ENCODE measurements around the gene GINS2.

Gene GINS2

DNA sequence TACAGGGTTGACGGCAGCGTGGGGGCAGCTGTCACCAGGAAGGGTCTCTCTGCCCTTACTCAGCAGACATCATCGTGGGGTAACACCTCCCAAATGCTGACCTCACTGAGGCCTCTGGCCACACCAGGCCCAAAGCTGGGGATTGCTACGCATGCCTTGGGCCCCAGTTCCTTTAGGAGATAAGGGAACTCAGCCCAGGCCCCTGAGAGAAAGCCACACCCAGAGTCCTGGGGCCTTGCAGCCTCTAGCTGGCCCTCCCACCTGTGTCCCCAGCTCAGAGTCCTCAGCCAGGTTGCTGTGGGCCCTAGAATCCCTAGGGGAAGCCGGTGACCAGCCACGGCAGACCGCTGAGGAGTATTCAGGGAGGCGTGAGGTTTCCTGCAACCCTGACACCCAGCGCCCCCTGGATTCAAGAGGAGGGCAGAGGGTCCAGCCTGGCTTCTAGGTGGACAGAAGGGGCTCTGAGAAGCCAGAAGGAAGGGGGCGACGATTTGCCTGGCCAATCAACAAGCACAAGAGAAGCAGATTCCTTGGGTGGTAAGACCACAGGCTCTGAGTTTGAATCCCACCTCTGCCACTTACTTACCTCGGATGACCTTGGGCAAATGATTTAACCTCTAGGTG is 10.3 kb upstream of the GINS2 start:
- Histone ChIP-seq H4K8ac (ENCODE audit: low read length) (no peak overlapping the region), H3K27me3 (ENCODE audit: control insufficient read depth in 1 of 2, insufficient read depth in 1 of 2, low read length in 2 of 2) (peaks cover 53 to 56% of the 10 kb centered on the region in 2 experiments), H4K91ac (ENCODE audit: low read length) (no peak overlapping the region), H2BK5ac (ENCODE audit: low read depth, low read length, poor library complexity, severe bottlenecking) (no peak overlapping the region), H3K79me1 (replicated peaks; ENCODE audit: low read length, poor library complexity, severe bottlenecking) (no peaks in the 10 kb centered on the region), H3K14ac (ENCODE audit: low read length in 2 of 2) (peak overlapping the region in 1 of 2 experiments; percentile 22), H3K18ac (ENCODE audit: low read depth in 1 of 2, low read length in 2 of 2) (no peak overlapping the region), H2BK15ac (ENCODE audit: low read depth, poor library complexity, severe bottlenecking) (no peak overlapping the region), H3K9me3 (ENCODE audit: control insufficient read depth, low read length) (peaks cover 7% of the 10 kb centered on the region), H3K4ac (ENCODE audit: low read depth in 1 of 2, low read length in 2 of 2) (no peak overlapping the region), H3K4me2 (ENCODE audit: low read length, poor library complexity, severe bottlenecking) (no peak overlapping the region), H3K9ac (ENCODE audit: low read length) (no peak overlapping the region), H2AFZ (ENCODE audit: low read depth, low read length) (no peak overlapping the region), H3K4me3 (ENCODE audit: insufficient read depth in 1 of 2, low read depth in 1 of 2, low read length in 2 of 2) (no peak overlapping the region), H3K27ac (ENCODE audit: low read length, poor library complexity, severe bottlenecking) (no peak overlapping the region), H3K4me1 (ENCODE audit: control insufficient read depth, insufficient read depth, low read depth, low read length) (peaks cover 3% of the 10 kb centered on the region), H3K36me3 (ENCODE audit: control insufficient read depth in 1 of 2, insufficient read depth in 2 of 2, low read depth in 1 of 2, low read length in 2 of 2) (no peaks in the 10 kb centered on the region), H2BK120ac (ENCODE audit: low read depth, low read length) (no peak overlapping the region), H2BK12ac (ENCODE audit: low read length in 2 of 2) (no peak overlapping the region), H2AK5ac (ENCODE audit: low read length, severe bottlenecking) (no peak overlapping the region), H3K23ac (ENCODE audit: low read length in 2 of 2) (no peak overlapping the region)
- DNase-seq = no peak
- WGBS = 74% methylated on average over 12 of the region's 12 CpGs

DNA sequence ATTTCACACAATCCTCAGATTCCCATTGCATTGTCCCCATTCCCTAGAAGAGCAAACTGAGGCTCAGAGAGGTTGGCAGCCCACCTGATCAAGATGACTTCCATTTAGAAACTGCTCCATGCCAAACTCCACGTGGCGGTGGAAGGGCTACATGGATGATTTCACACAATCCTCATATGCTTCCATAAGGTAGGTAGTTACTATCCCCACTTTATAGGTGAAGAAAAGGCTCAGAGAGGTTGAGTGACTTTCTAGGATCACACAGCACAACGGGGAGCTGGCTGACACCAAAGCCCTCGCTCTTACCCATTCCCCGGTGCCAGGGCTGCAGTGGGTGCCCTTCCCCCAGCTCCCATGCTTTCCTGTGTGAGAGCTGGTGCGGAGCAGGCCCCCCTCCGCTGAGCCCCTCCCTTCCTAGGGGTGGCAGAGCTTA is 9.7 kb upstream of the GINS2 start:
- Histone ChIP-seq H3K4me2 (ENCODE audit: low read length, poor library complexity, severe bottlenecking) (no peak overlapping the region), H4K8ac (ENCODE audit: low read length) (no peak overlapping the region), H3K9me3 (ENCODE audit: control insufficient read depth, low read length) (peaks cover 7% of the 10 kb centered on the region), H3K9ac (ENCODE audit: low read length) (no peak overlapping the region), H3K14ac (ENCODE audit: low read length in 2 of 2) (peak overlapping the region in 1 of 2 experiments; percentile 22), H2BK5ac (ENCODE audit: low read depth, low read length, poor library complexity, severe bottlenecking) (no peak overlapping the region), H3K4me1 (ENCODE audit: control insufficient read depth, insufficient read depth, low read depth, low read length) (peaks cover 3% of the 10 kb centered on the region), H3K27me3 (ENCODE audit: control insufficient read depth in 1 of 2, insufficient read depth in 1 of 2, low read length in 2 of 2) (peaks cover 53 to 56% of the 10 kb centered on the region in 2 experiments), H2BK15ac (ENCODE audit: low read depth, poor library complexity, severe bottlenecking) (no peak overlapping the region), H3K23ac (ENCODE audit: low read length in 2 of 2) (no peak overlapping the region), H3K4ac (ENCODE audit: low read depth in 1 of 2, low read length in 2 of 2) (no peak overlapping the region), H3K36me3 (ENCODE audit: control insufficient read depth in 1 of 2, insufficient read depth in 2 of 2, low read depth in 1 of 2, low read length in 2 of 2) (no peaks in the 10 kb centered on the region), H3K27ac (ENCODE audit: low read length, poor library complexity, severe bottlenecking) (no peak overlapping the region), H2AK5ac (ENCODE audit: low read length, severe bottlenecking) (no peak overlapping the region), H2BK12ac (ENCODE audit: low read length in 2 of 2) (no peak overlapping the region), H2AFZ (ENCODE audit: low read depth, low read length) (no peak overlapping the region), H2BK120ac (ENCODE audit: low read depth, low read length) (no peak overlapping the region), H3K79me1 (replicated peaks; ENCODE audit: low read length, poor library complexity, severe bottlenecking) (no peaks in the 10 kb centered on the region), H3K4me3 (ENCODE audit: insufficient read depth in 1 of 2, low read depth in 1 of 2, low read length in 2 of 2) (no peak overlapping the region), H3K18ac (ENCODE audit: low read depth in 1 of 2, low read length in 2 of 2) (no peak overlapping the region), H4K91ac (ENCODE audit: low read length) (no peak overlapping the region)
- DNase-seq = no peak
- WGBS = 96% methylated on average over 5 of the region's 7 CpGs

DNA sequence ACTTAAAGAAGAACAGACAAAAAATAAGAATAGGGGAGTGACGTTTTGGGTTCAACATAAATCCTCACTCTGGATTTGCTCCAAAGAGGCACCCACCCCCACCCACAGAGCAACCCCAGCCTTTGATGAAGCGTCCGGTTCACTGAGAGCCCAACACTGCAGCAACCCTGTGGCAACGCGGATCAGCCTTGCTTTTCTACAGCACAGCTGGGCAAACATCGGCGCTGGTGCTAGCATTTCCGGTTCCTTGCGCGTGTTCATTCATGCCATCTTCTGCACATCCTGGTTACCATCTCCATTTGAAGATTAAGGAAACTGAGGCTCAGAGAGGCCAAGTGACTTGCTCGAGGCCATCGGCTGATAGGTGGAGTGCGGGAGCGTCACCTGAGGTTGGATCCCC is 8.7 kb upstream of the GINS2 start:
- H2BK120ac ChIP-seq (ENCODE audit: low read depth, low read length) = no peak overlapping the region
- no peak overlapping the region for H3K18ac ChIP-seq (ENCODE audit: low read depth in 1 of 2, low read length in 2 of 2)
- H3K36me3 ChIP-seq (ENCODE audit: control insufficient read depth in 1 of 2, insufficient read depth in 2 of 2, low read depth in 1 of 2, low read length in 2 of 2) = no peaks in the 10 kb centered on the region
- 91% methylated on average over 14 of the region's 14 CpGs for WGBS
- no peak for DNase-seq
- no peak overlapping the region for H2BK15ac ChIP-seq (ENCODE audit: low read depth, poor library complexity, severe bottlenecking)
- no peak overlapping the region for H2AK5ac ChIP-seq (ENCODE audit: low read length, severe bottlenecking)
- H4K91ac ChIP-seq (ENCODE audit: low read length) = no peak overlapping the region
- H4K8ac ChIP-seq (ENCODE audit: low read length) = no peak overlapping the region
- H3K4ac ChIP-seq (ENCODE audit: low read depth in 1 of 2, low read length in 2 of 2) = no peak overlapping the region
- no peaks in the 10 kb centered on the region for H3K79me1 ChIP-seq (replicated peaks; ENCODE audit: low read length, poor library complexity, severe bottlenecking)
- no peak overlapping the region for H3K27ac ChIP-seq (ENCODE audit: low read length, poor library complexity, severe bottlenecking)
- no peak overlapping the region for H3K4me3 ChIP-seq (ENCODE audit: insufficient read depth in 1 of 2, low read depth in 1 of 2, low read length in 2 of 2)
- no peak overlapping the region for H3K9ac ChIP-seq (ENCODE audit: low read length)
- H3K27me3 ChIP-seq (ENCODE audit: control insufficient read depth in 1 of 2, insufficient read depth in 1 of 2, low read length in 2 of 2) = peaks cover 56% of the 10 kb centered on the region in 2 experiments
- no peak overlapping the region for H3K4me2 ChIP-seq (ENCODE audit: low read length, poor library complexity, severe bottlenecking)
- H2AFZ ChIP-seq (ENCODE audit: low read depth, low read length) = no peak overlapping the region
- H3K14ac ChIP-seq (ENCODE audit: low read length in 2 of 2) = no peak overlapping the region
- H2BK12ac ChIP-seq (ENCODE audit: low read length in 2 of 2) = no peak overlapping the region
- H3K23ac ChIP-seq (ENCODE audit: low read length in 2 of 2) = no peak overlapping the region
- H2BK5ac ChIP-seq (ENCODE audit: low read depth, low read length, poor library complexity, severe bottlenecking) = no peak overlapping the region
- peaks cover 3% of the 10 kb centered on the region for H3K4me1 ChIP-seq (ENCODE audit: control insufficient read depth, insufficient read depth, low read depth, low read length)
- H3K9me3 ChIP-seq (ENCODE audit: control insufficient read depth, low read length) = peaks cover 7% of the 10 kb centered on the region

DNA sequence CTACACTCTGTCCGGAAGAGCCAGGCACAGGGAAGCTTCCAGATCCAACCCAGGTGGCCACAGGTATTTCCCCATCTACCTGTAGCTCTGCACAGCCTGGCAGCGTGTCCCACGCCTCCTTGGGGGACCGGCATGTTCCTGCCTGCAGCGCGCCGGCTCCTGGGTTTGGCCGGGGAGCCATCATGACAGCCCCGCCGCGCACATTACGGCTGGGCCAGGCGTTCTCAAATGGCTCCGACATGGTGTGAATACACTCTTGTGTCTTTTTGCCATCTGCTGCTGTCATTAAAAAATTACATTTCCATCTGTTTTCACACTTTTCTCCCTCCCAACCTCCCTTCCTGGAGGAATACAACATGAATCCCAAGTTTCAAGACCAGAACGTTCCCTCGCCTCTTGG is 8.0 kb upstream of the GINS2 start:
- 97% methylated on average over 16 of the region's 16 CpGs for WGBS
- no peaks in the 10 kb centered on the region for H3K79me1 ChIP-seq (replicated peaks; ENCODE audit: low read length, poor library complexity, severe bottlenecking)
- peaks cover 58 to 59% of the 10 kb centered on the region in 2 experiments for H3K27me3 ChIP-seq (ENCODE audit: control insufficient read depth in 1 of 2, insufficient read depth in 1 of 2, low read length in 2 of 2)
- H2BK5ac ChIP-seq (ENCODE audit: low read depth, low read length, poor library complexity, severe bottlenecking) = no peak overlapping the region
- no peak overlapping the region for H3K4me3 ChIP-seq (ENCODE audit: insufficient read depth in 1 of 2, low read depth in 1 of 2, low read length in 2 of 2)
- no peak overlapping the region for H4K91ac ChIP-seq (ENCODE audit: low read length)
- H3K36me3 ChIP-seq (ENCODE audit: control insufficient read depth in 1 of 2, insufficient read depth in 2 of 2, low read depth in 1 of 2, low read length in 2 of 2) = no peaks in the 10 kb centered on the region
- H3K18ac ChIP-seq (ENCODE audit: low read depth in 1 of 2, low read length in 2 of 2) = no peak overlapping the region
- H2BK120ac ChIP-seq (ENCODE audit: low read depth, low read length) = no peak overlapping the region
- H3K9me3 ChIP-seq (ENCODE audit: control insufficient read depth, low read length) = peaks cover 4% of the 10 kb centered on the region
- no peak overlapping the region for H3K9ac ChIP-seq (ENCODE audit: low read length)
- no peak overlapping the region for H3K14ac ChIP-seq (ENCODE audit: low read length in 2 of 2)
- no peak overlapping the region for H2BK15ac ChIP-seq (ENCODE audit: low read depth, poor library complexity, severe bottlenecking)
- no peak overlapping the region for H2AFZ ChIP-seq (ENCODE audit: low read depth, low read length)
- no peak overlapping the region for H4K8ac ChIP-seq (ENCODE audit: low read length)
- no peak overlapping the region for H3K27ac ChIP-seq (ENCODE audit: low read length, poor library complexity, severe bottlenecking)
- DNase-seq = no peak
- no peak overlapping the region for H2BK12ac ChIP-seq (ENCODE audit: low read length in 2 of 2)
- H3K4me1 ChIP-seq (ENCODE audit: control insufficient read depth, insufficient read depth, low read depth, low read length) = peaks cover 3% of the 10 kb centered on the region
- H3K4ac ChIP-seq (ENCODE audit: low read depth in 1 of 2, low read length in 2 of 2) = no peak overlapping the region
- no peak overlapping the region for H3K23ac ChIP-seq (ENCODE audit: low read length in 2 of 2)
- H2AK5ac ChIP-seq (ENCODE audit: low read length, severe bottlenecking) = no peak overlapping the region
- H3K4me2 ChIP-seq (ENCODE audit: low read length, poor library complexity, severe bottlenecking) = no peak overlapping the region
